ENCODE measurements around the gene ELK1.
A peak's percentile ranks its signal among the peaks of the same experiment; 100 is the strongest.

ELK1 gene

DNA sequence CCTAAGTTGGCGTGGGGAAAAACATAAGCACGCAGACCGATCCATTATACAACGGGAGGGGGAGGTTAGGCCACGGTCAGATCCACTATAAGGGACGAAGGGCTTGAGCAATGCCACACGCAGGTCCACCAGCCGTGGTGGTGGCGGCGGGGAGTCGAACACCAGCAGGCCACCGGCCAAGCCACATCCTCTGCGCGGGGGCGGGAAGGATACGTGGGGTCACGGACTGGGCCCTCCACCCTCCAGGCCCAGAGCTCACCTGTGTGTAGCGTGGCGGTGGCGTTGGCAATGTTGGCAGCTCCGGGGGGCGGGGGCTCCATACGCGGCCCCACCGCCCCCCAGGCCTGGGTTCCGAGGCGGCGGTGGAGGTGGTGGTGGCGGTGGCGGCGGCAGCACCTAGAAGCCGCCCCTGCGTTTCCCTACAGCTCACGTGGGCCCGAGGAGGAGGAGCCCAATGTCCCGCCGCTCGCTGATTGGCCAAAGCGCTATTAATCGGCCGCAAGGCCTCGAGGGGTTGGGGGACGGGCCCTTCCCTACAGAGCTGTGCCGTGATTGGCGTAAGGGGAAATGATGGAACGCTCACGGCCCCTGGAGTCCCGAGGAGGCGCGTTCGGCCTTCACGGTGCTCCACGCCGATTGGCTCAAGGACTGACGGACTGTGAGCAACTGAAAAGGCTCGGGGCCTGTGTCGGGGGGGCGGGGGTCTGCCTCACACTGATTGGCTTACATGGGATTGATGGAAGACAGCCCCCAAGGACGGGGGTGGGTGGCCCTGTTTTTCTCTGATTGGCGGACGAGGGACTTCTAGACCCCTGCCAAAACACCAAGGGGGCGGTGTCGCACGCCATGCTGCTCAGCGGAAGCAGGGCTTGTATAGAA, at the start of gene ELK1:
ELK1 (minus strand) TSS at position 400 of the 879 bp plus-strand sequence. CDS start 9,122 bp downstream, outside the sequence.
- H3K9me3 ChIP-seq (ENCODE audit: control insufficient read depth, insufficient read depth, low read depth, low read length): no peaks in the 10 kb centered on the region
- CTCF ChIA-PET: interaction anchor here (0.6 kb wide), 1 partner anchor 1040 kb away, joined by 3 read pairs; no protein-coding TSS in a partner anchor
- H3K36me3 ChIP-seq (ENCODE audit: control insufficient read depth in 2 of 2, insufficient read depth in 1 of 2, low read length in 2 of 2): peaks cover 8 to 56% of the 10 kb centered on the region in 2 experiments; a peak in 1 of 3 replicates
- POLR2A ChIA-PET: interaction anchor here (0.6 to 1.5 kb wide), 10 partner anchors 20 to 460 kb away, joined by 3 to 16 read pairs (median 4); partner anchors contain the start of gene CDK16
- peak within 1 kb of the TSS; percentile 83 for H3K4me3 ChIP-seq (ENCODE audit: low read depth, low read length)
- H3K4me1 ChIP-seq (ENCODE audit: control insufficient read depth, insufficient read depth, low read length): peaks cover 11% of the 10 kb centered on the region
- H3K27ac ChIP-seq (ENCODE audit: extremely low read depth, low read depth, low read length): peak within 1 kb of the TSS; percentile 58; the same call in 1 of the 2 replicates
- TF ChIP-seq PRDM1 (tag by site-specific recombination; IDR thresholded peaks at IDR 0.05) (no peak), OVOL3 (tag by site-specific recombination; IDR thresholded peaks at IDR 0.05) (no peak), ZSCAN16 (tag by site-specific recombination; IDR thresholded peaks at IDR 0.05) (no peak), ZNF404 (tag by site-specific recombination; IDR thresholded peaks at IDR 0.05) (no peak), ZNF626 (tag by site-specific recombination; IDR thresholded peaks at IDR 0.05) (no peak), ZNF114 (tag by site-specific recombination; IDR thresholded peaks at IDR 0.05) (no peak), ZNF16 (tag by site-specific recombination; IDR thresholded peaks at IDR 0.05; ENCODE audit: low read depth) (no peak), ZNF350 (tag by site-specific recombination; IDR thresholded peaks at IDR 0.05) (no peak), HOXC10 (CRISPR knock-in tag; IDR thresholded peaks at IDR 0.05) (0 out of 2 replicates have a peak, but pooled peaks have one; percentile 16), YY2 (tag by site-specific recombination; IDR thresholded peaks at IDR 0.05) (peak; percentile 25; the same call in 1 of the 2 replicates), ZNF677 (tag by site-specific recombination; IDR thresholded peaks at IDR 0.05) (no peak), KLF9 (tag by site-specific recombination; IDR thresholded peaks at IDR 0.05; ENCODE audit: low read depth) (peak; percentile 94), ZNF791 (tag by site-specific recombination; IDR thresholded peaks at IDR 0.05) (no peak), ZNF214 (tag by site-specific recombination; IDR thresholded peaks at IDR 0.05; ENCODE audit: borderline replicate concordance) (no peak), ZNF2 (tag by site-specific recombination; IDR thresholded peaks at IDR 0.05) (no peak), ZFP3 (tag by site-specific recombination; IDR thresholded peaks at IDR 0.05; ENCODE audit: low read depth) (no peak), ZNF558 (tag by site-specific recombination; IDR thresholded peaks at IDR 0.05) (no peak), ZBTB48 (tag by site-specific recombination; IDR thresholded peaks at IDR 0.05) (peak; percentile 69; the same call in 1 of the 2 replicates), ZNF175 (tag by site-specific recombination; IDR thresholded peaks at IDR 0.05) (no peak), SP7 (tag by site-specific recombination; IDR thresholded peaks at IDR 0.05) (peak; percentile 31; the same call in 1 of the 2 replicates), ZNF660 (tag by site-specific recombination; IDR thresholded peaks at IDR 0.05) (peak; percentile 59; the same call in 1 of the 2 replicates), ZNF776 (tag by site-specific recombination; IDR thresholded peaks at IDR 0.05; ENCODE audit: borderline replicate concordance) (no peak), ZNF335 (tag by site-specific recombination; conservative IDR thresholded peaks at IDR 0.05) (peak; percentile 45), ZXDB (tag by site-specific recombination; IDR thresholded peaks at IDR 0.05) (peak; percentile 97), ZFP69B (tag by site-specific recombination; IDR thresholded peaks at IDR 0.05) (0 out of 2 replicates have a peak, but pooled peaks have one; percentile 48), ZNF366 (tag by site-specific recombination; conservative IDR thresholded peaks at IDR 0.05) (no peak)
- TF ChIP-seq, protein P1, sequence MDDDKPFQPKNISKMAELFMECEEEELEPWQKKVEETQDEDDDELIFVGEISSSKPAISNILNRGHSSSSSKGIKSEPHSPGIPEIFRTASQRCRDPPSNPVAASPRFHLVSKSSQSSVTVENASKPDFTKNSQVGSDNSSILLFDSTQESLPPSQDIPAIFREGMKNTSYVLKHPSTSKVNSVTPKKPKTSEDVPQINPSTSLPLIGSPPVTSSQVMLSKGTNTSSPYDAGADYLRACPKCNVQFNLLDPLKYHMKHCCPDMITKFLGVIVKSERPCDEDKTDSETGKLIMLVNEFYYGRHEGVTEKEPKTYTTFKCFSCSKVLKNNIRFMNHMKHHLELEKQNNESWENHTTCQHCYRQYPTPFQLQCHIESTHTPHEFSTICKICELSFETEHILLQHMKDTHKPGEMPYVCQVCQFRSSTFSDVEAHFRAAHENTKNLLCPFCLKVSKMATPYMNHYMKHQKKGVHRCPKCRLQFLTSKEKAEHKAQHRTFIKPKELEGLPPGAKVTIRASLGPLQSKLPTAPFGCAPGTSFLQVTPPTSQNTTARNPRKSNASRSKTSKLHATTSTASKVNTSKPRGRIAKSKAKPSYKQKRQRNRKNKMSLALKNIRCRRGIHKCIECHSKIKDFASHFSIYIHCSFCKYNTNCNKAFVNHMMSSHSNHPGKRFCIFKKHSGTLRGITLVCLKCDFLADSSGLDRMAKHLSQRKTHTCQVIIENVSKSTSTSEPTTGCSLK (tag by site-specific recombination; IDR thresholded peaks at IDR 0.05): no peak
- TF ChIP-seq, protein P2, sequence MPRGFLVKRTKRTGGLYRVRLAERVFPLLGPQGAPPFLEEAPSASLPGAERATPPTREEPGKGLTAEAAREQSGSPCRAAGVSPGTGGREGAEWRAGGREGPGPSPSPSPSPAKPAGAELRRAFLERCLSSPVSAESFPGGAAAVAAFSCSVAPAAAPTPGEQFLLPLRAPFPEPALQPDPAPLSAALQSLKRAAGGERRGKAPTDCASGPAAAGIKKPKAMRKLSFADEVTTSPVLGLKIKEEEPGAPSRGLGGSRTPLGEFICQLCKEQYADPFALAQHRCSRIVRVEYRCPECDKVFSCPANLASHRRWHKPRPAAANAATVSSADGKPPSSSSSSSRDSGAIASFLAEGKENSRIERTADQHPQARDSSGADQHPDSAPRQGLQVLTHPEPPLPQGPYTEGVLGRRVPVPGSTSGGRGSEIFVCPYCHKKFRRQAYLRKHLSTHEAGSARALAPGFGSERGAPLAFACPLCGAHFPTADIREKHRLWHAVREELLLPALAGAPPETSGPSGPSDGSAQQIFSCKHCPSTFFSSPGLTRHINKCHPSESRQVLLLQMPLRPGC (tag by site-specific recombination; IDR thresholded peaks at IDR 0.05): no peak
- TF ChIP-seq, protein P3, sequence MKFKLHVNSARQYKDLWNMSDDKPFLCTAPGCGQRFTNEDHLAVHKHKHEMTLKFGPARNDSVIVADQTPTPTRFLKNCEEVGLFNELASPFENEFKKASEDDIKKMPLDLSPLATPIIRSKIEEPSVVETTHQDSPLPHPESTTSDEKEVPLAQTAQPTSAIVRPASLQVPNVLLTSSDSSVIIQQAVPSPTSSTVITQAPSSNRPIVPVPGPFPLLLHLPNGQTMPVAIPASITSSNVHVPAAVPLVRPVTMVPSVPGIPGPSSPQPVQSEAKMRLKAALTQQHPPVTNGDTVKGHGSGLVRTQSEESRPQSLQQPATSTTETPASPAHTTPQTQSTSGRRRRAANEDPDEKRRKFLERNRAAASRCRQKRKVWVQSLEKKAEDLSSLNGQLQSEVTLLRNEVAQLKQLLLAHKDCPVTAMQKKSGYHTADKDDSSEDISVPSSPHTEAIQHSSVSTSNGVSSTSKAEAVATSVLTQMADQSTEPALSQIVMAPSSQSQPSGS (tag by site-specific recombination; IDR thresholded peaks at IDR 0.05; ENCODE audit: low read depth): no peak
- TF ChIP-seq, protein P4, sequence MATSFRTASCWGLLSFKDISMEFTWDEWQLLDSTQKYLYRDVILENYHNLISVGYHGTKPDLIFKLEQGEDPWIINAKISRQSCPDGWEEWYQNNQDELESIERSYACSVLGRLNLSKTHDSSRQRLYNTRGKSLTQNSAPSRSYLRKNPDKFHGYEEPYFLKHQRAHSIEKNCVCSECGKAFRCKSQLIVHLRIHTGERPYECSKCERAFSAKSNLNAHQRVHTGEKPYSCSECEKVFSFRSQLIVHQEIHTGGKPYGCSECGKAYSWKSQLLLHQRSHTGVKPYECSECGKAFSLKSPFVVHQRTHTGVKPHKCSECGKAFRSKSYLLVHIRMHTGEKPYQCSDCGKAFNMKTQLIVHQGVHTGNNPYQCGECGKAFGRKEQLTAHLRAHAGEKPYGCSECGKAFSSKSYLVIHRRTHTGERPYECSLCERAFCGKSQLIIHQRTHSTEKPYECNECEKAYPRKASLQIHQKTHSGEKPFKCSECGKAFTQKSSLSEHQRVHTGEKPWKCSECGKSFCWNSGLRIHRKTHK (tag by site-specific recombination; IDR thresholded peaks at IDR 0.05): no peak
- TF ChIP-seq, protein P5, sequence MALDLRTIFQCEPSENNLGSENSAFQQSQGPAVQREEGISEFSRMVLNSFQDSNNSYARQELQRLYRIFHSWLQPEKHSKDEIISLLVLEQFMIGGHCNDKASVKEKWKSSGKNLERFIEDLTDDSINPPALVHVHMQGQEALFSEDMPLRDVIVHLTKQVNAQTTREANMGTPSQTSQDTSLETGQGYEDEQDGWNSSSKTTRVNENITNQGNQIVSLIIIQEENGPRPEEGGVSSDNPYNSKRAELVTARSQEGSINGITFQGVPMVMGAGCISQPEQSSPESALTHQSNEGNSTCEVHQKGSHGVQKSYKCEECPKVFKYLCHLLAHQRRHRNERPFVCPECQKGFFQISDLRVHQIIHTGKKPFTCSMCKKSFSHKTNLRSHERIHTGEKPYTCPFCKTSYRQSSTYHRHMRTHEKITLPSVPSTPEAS (tag by site-specific recombination; IDR thresholded peaks at IDR 0.05): no peak
